GM12872 (cell line): ENCODE results near the gene PDE11A.

Experiments used
- TF ChIP-seq, protein P1 (sequence below): IDR thresholded peaks from 3 replicates; pipeline ENCODE4 v1.5.1; 2011; ENCODE audit warnings: low read depth, mild to moderate bottlenecking, low read length, moderate library complexity; ENCODE audit not compliant: insufficient read depth

PDE11A gene

GRCh38 chr2:177629357-177630024 lies 443.1 kb downstream of the PDE11A start:
- TF ChIP-seq, protein P1, sequence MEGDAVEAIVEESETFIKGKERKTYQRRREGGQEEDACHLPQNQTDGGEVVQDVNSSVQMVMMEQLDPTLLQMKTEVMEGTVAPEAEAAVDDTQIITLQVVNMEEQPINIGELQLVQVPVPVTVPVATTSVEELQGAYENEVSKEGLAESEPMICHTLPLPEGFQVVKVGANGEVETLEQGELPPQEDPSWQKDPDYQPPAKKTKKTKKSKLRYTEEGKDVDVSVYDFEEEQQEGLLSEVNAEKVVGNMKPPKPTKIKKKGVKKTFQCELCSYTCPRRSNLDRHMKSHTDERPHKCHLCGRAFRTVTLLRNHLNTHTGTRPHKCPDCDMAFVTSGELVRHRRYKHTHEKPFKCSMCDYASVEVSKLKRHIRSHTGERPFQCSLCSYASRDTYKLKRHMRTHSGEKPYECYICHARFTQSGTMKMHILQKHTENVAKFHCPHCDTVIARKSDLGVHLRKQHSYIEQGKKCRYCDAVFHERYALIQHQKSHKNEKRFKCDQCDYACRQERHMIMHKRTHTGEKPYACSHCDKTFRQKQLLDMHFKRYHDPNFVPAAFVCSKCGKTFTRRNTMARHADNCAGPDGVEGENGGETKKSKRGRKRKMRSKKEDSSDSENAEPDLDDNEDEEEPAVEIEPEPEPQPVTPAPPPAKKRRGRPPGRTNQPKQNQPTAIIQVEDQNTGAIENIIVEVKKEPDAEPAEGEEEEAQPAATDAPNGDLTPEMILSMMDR, result no peak

DNA sequence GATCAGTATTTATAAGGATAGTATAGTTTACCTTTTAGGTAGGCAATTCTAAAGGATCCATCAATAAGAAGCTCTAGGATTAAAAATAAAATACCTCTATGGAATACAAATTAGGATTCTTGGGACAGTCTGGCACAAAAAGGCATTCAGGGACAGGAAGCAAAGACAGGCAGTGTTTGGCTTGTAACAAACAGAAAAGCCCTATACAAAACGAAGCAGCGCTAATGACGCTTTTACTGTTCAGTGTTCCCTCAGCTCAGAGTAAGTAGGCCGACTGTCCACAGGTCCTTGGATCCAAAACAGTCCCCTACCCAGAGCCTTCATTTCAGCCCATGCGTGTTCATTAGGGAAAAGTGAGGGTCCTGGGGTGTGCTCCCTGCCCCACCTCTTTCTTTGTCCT lies 443.7 kb downstream of the PDE11A start:
- TF ChIP-seq, protein P1, result no peak

DNA sequence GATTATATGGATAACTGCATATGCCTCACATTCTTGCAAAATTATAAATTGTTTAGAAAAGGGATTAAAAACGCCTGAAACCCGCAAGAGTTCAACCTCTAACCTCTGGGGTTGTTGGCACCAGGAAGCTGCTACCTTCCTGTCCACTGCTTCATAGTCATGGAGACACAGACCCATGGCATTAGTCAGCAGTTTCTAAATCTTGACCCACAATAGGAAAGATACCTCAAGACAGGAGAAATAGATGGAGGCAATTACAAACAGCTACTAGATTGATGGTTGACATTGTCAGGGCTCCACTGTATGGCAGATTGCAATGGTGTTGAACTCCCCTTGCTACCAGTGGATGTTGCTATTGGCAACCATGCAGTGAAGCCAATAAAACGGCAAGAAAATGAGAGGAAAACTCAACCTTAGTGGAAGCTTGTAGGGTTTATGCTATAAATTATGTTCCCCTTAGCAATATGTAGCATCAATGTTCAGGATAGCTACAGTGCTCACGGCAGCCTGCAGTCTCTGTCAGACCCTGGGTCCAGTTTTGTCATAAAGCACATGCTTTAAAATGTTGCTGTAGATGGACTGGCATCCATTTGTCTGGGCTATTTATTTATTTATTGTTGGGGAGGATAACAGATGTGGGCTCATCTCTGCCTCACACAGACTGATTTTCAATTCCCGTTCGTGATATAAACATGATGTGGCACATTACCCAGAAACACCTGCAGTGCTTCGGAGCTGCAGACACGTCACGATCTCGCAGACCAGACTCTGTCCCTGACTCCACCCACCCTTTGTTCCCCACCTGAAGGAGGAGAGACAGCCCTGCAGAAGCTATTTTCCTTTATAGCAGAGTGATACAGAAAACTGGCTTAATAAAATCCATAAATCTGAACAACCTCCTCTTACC lies 446.6 kb downstream of the PDE11A start:
- TF ChIP-seq, protein P1, result no peak

GRCh38 chr2:177622521-177622920 lies 450.1 kb downstream of the PDE11A start:
- TF ChIP-seq, protein P1, result no peak

DNA sequence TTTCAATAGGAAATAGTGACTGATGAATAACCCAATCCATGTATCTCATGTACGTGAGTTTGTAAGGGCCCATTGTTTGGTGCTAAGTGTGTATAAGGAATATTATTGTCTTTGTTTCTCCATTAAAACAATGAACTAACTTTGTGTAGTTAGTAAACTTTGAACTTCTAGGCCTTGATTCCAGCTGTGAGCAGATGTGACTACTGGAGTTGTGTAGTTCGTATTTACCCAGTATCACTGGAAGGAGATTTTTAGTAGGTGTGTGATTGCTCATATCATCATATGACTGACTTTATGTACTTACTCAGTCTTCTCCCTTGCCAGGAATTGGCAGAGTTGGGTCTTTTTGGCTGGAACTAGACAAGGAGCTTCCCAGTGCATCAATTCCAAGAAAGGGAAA lies 452.6 kb downstream of the PDE11A start:
- TF ChIP-seq, protein P1, result no peak

DNA sequence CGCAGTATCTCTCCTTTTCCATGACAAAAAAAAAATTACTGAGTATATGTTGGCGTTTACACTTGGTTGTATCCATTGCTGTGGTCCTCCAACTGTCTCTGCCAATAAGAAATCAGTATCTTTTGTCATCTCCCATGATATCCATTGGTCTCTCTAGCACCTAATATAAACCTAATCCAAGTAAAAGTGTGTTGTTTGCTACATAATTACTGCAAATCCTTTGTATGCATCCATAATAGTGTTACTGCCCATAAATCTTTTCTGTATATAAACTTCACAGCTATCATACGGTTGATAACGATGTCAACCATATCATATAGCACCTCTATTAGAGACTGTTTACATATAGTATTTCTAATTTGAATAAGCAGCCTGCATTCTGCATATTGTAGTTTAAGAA lies 453.1 kb downstream of the PDE11A start:
- TF ChIP-seq, protein P1, result no peak
